Measurements from ENCODE around the gene THAP11.
A peak's percentile ranks its signal among the peaks of the same experiment; 100 is the strongest.
"Not testable (repeated sequence)": the region's sequence is repeated elsewhere in the genome, so short reads cannot be mapped to it uniquely, and the experiment has no call there.

THAP11 gene

GRCh38 chr16:67834242-67834614 is 7.9 kb upstream of the THAP11 start:
- no peak for DNase-seq (ENCODE audit: low read depth in 2 of 2)

GRCh38 chr16:67837190-67837589 is 4.9 kb upstream of the THAP11 start:
- not testable (repeated sequence) for DNase-seq (ENCODE audit: low read depth in 2 of 2)

GRCh38 chr16:67837811-67838210 is 4.3 kb upstream of the THAP11 start:
- DNase-seq (ENCODE audit: low read depth in 2 of 2): no peak

GRCh38 chr16:67841198-67841815 is 813 bp upstream of the THAP11 start:
- no peak for DNase-seq (ENCODE audit: low read depth in 2 of 2)

GRCh38 chr16:67842509-67843342 is 606 bp downstream of the THAP11 start:
- no peak for DNase-seq (ENCODE audit: low read depth in 2 of 2)

- DNase-seq (ENCODE audit: low read depth in 2 of 2): no peak
Observed at GRCh38 chr16:67843343-67843765, 1.2 kb downstream of the THAP11 start.

- DNase-seq (ENCODE audit: low read depth in 2 of 2): no peak
Observed at GRCh38 chr16:67844497-67844896, 2.4 kb downstream of the THAP11 start.

GRCh38 chr16:67845291-67846062 is 3.4 kb downstream of the THAP11 start:
- DNase-seq (ENCODE audit: low read depth in 2 of 2): no peak

GRCh38 chr16:67846063-67846319 is 3.9 kb downstream of the THAP11 start:
- no peak for DNase-seq (ENCODE audit: low read depth in 2 of 2)

GRCh38 chr16:67846320-67847063 is 4.4 kb downstream of the THAP11 start, which contains the start of gene NUTF2:
NUTF2 (plus strand) TSS chr16:67846933; CDS start chr16:67865131, 18,198 bp downstream.
- DNase-seq (ENCODE audit: low read depth in 2 of 2): peak; percentile 89

- DNase-seq (ENCODE audit: low read depth in 2 of 2): no peak
Observed at GRCh38 chr16:67847064-67847861, 5.1 kb downstream of the THAP11 start, which contains the start of gene CENPT. CENPT (minus strand) TSS chr16:67847693; CDS start chr16:67833859, 13,834 bp downstream.

GRCh38 chr16:67848118-67848517 is 6.0 kb downstream of the THAP11 start:
- DNase-seq (ENCODE audit: low read depth in 2 of 2): no peak

- no peak for DNase-seq (ENCODE audit: low read depth in 2 of 2)
Observed at GRCh38 chr16:67853670-67854069, 11.6 kb downstream of the THAP11 start.

- DNase-seq (ENCODE audit: low read depth in 2 of 2): no peak
Observed at GRCh38 chr16:67855789-67856188, 13.7 kb downstream of the THAP11 start.

GRCh38 chr16:67856927-67857546 is 14.9 kb downstream of the THAP11 start:
- no peak for DNase-seq (ENCODE audit: low read depth in 2 of 2)

GRCh38 chr16:67857547-67858233 is 15.6 kb downstream of the THAP11 start:
- peak in 1 of 2 experiments; percentile 22 for DNase-seq (ENCODE audit: low read depth in 2 of 2)

GRCh38 chr16:67858500-67858899 is 16.4 kb downstream of the THAP11 start:
- no peak for DNase-seq (ENCODE audit: low read depth in 2 of 2)

GRCh38 chr16:67860589-67861398 is 18.7 kb downstream of the THAP11 start:
- DNase-seq (ENCODE audit: low read depth in 2 of 2): no peak

GRCh38 chr16:67861877-67862276 is 19.8 kb downstream of the THAP11 start:
- DNase-seq (ENCODE audit: low read depth in 2 of 2): no peak
